DND-41 (cell line): Measurements from ENCODE around the gene AGAP1.

Experiments
- EZH2 ChIP-seq: IDR thresholded peaks from 3 replicates; pipeline ENCODE4 v1.6.1; 2012; ENCODE audit warnings: borderline replicate concordance, low read depth, mild to moderate bottlenecking, moderate library complexity, low read length, inconsistent platforms; ENCODE audit not compliant: severe bottlenecking
- TF ChIP-seq, protein P1 (sequence below): IDR thresholded peaks from 2 replicates; pipeline ENCODE4 v1.5.1; 2012; ENCODE audit warnings: borderline replicate concordance, low read length, moderate library complexity, mild to moderate bottlenecking; ENCODE audit not compliant: poor library complexity, severe bottlenecking; ENCODE audit errors: extremely low read depth

GRCh38 chr2:235937087-235937486 is 443.2 kb downstream of the AGAP1 start:
- TF ChIP-seq EZH2 = no peak
- TF ChIP-seq, protein P1, sequence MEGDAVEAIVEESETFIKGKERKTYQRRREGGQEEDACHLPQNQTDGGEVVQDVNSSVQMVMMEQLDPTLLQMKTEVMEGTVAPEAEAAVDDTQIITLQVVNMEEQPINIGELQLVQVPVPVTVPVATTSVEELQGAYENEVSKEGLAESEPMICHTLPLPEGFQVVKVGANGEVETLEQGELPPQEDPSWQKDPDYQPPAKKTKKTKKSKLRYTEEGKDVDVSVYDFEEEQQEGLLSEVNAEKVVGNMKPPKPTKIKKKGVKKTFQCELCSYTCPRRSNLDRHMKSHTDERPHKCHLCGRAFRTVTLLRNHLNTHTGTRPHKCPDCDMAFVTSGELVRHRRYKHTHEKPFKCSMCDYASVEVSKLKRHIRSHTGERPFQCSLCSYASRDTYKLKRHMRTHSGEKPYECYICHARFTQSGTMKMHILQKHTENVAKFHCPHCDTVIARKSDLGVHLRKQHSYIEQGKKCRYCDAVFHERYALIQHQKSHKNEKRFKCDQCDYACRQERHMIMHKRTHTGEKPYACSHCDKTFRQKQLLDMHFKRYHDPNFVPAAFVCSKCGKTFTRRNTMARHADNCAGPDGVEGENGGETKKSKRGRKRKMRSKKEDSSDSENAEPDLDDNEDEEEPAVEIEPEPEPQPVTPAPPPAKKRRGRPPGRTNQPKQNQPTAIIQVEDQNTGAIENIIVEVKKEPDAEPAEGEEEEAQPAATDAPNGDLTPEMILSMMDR = no peak
